SK-N-SH (cell line): ENCODE results near the gene FMNL2.

Source experiments
- ELF1 ChIP-seq: IDR thresholded peaks from 2 replicates; pipeline ENCODE4 v1.4.0; 2012
- NFIC ChIP-seq: IDR thresholded peaks from 2 replicates; pipeline ENCODE4 v1.4.0; 2012; ENCODE audit warnings: borderline replicate concordance
- POLR2AphosphoS5 ChIP-seq: IDR thresholded peaks from 2 replicates; pipeline ENCODE4 v1.6.1; 2012; ENCODE audit warnings: low read depth, low read length
- RAD21 ChIP-seq: IDR thresholded peaks from 2 replicates; pipeline ENCODE4 v1.6.1; 2012; ENCODE audit warnings: mild to moderate bottlenecking, low read length
- REST ChIP-seq: IDR thresholded peaks from 2 replicates; pipeline ENCODE4 v1.6.1; 2012; ENCODE audit warnings: mild to moderate bottlenecking, low read depth, low read length, moderate library complexity
- TF ChIP-seq, protein P1 (sequence below): fragments of 200-600 bp; sonication (generic); IDR thresholded peaks from 2 replicates; pipeline ENCODE4 v1.6.1; 2017; ENCODE audit warnings: antibody characterized with exemption, mild to moderate bottlenecking, moderate library complexity

GRCh38 chr2:152432206-152432653 lies 97.3 kb downstream of the FMNL2 start:
- no peak for TF ChIP-seq NFIC
- TF ChIP-seq, protein P1, sequence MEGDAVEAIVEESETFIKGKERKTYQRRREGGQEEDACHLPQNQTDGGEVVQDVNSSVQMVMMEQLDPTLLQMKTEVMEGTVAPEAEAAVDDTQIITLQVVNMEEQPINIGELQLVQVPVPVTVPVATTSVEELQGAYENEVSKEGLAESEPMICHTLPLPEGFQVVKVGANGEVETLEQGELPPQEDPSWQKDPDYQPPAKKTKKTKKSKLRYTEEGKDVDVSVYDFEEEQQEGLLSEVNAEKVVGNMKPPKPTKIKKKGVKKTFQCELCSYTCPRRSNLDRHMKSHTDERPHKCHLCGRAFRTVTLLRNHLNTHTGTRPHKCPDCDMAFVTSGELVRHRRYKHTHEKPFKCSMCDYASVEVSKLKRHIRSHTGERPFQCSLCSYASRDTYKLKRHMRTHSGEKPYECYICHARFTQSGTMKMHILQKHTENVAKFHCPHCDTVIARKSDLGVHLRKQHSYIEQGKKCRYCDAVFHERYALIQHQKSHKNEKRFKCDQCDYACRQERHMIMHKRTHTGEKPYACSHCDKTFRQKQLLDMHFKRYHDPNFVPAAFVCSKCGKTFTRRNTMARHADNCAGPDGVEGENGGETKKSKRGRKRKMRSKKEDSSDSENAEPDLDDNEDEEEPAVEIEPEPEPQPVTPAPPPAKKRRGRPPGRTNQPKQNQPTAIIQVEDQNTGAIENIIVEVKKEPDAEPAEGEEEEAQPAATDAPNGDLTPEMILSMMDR: no peak
- no peak for TF ChIP-seq REST
- no peak for TF ChIP-seq RAD21
- no peak for TF ChIP-seq ELF1
- TF ChIP-seq POLR2AphosphoS5: no peak
